Neural progenitor cell (in vitro differentiated cells): Measurements from ENCODE around the gene SEC24A. TPM values are rescaled to one million over a fixed set of nuclear protein-coding genes. Genes with fewer than 3 reads are reported as not detected.

Source experiments
- DNase-seq: peaks from one replicate; pipeline ENCODE4 v3.0.0-alpha.2; 2016; ENCODE audit warnings: low spot score
- H2AFZ ChIP-seq: fragments of 200-600 bp; sonication (generic); replicated peaks from 2 replicates; pipeline ENCODE4 v1.6.1; 2016; ENCODE audit warnings: antibody characterized with exemption
- H3F3A ChIP-seq: fragments of 200-600 bp; sonication (generic); 2 replicates; pipeline ENCODE4 v1.6.1; 2016; ENCODE audit warnings: antibody characterized with exemption, low read depth
- H3K27ac ChIP-seq: fragments of 200-600 bp; sonication (generic); 2 replicates; pipeline ENCODE4 v1.5.1; 2016; ENCODE audit warnings: mild to moderate bottlenecking
- H3K27me3 ChIP-seq: fragments of 200-600 bp; sonication (generic); 2 replicates; pipeline ENCODE4 v1.6.1; 2016; ENCODE audit warnings: mild to moderate bottlenecking, moderate library complexity
- H3K36me3 ChIP-seq: fragments of 200-600 bp; sonication (generic); 2 replicates; pipeline ENCODE4 v1.5.1; 2016
- H3K4me1 ChIP-seq: fragments of 200-600 bp; sonication (generic); 2 replicates; pipeline ENCODE4 v1.6.1; 2016; ENCODE audit warnings: mixed run types
- H3K4me2 ChIP-seq: fragments of 200-600 bp; sonication (generic); 2 replicates; pipeline ENCODE4 v1.6.1; 2016
- H3K4me3 ChIP-seq: fragments of 200-600 bp; sonication (generic); 2 replicates; pipeline ENCODE4 v1.5.1; 2016
- H3K79me2 ChIP-seq: fragments of 200-600 bp; sonication (generic); 2 replicates; pipeline ENCODE4 v1.6.1; 2016; ENCODE audit warnings: low read depth
- H3K9ac ChIP-seq: fragments of 200-600 bp; sonication (generic); 2 replicates; pipeline ENCODE4 v1.6.1; 2016
- H3K9me3 ChIP-seq: fragments of 200-600 bp; sonication (generic); 2 replicates; pipeline ENCODE4 v1.5.1; 2016; ENCODE audit warnings: low read depth
- H4K20me1 ChIP-seq: fragments of 200-600 bp; sonication (generic); 2 replicates; pipeline ENCODE4 v1.6.1; 2016; ENCODE audit warnings: low read depth
- H3K27ac Mint-ChIP-seq: 3 replicates; pipeline ENCODE4 v1.8.0; 2021; ENCODE audit warnings: mixed read lengths
- H3K27me3 Mint-ChIP-seq: 2 replicates; pipeline ENCODE4 v1.8.0; 2022; ENCODE audit warnings: low read depth, mild to moderate bottlenecking, inconsistent platforms, moderate library complexity, mixed read lengths; ENCODE audit not compliant: insufficient read depth
- H3K36me3 Mint-ChIP-seq: 3 replicates; pipeline ENCODE4 v1.8.0; 2021; ENCODE audit warnings: mixed read lengths
- H3K4me1 Mint-ChIP-seq: 3 replicates; pipeline ENCODE4 v1.8.0; 2021; ENCODE audit warnings: mixed read lengths
- H3K4me3 Mint-ChIP-seq: 3 replicates; pipeline ENCODE4 v1.8.0; 2021; ENCODE audit warnings: mild to moderate bottlenecking, moderate library complexity, mixed read lengths
- H3K9me3 Mint-ChIP-seq: 3 replicates; pipeline ENCODE4 v1.8.0; 2020; ENCODE audit warnings: mixed read lengths
- CTCF ChIP-seq: fragments of 200-600 bp; sonication (generic); IDR thresholded peaks from 2 replicates; pipeline ENCODE4 v1.5.1; 2017; ENCODE audit warnings: antibody characterized with exemption, mild to moderate bottlenecking
- EZH2 ChIP-seq: fragments of 200-600 bp; sonication (generic); IDR thresholded peaks from 2 replicates; pipeline ENCODE4 v1.6.1; 2017; ENCODE audit warnings: antibody characterized with exemption, mild to moderate bottlenecking, moderate library complexity
- EZH2phosphoT487 ChIP-seq: fragments of 200-600 bp; sonication (generic); IDR thresholded peaks from 2 replicates; pipeline ENCODE4 v1.6.1; 2017; ENCODE audit warnings: antibody characterized with exemption
- total RNA-seq: library from RNA; depleted of rRNA; stranded (reverse); fragments of >200 nt; gene quantifications from 2 replicates; pipeline ENCODE4 v1.2.3, GENCODE V29; 2015; ENCODE audit warnings: low replicate concordance

The SEC24A gene
- total RNA-seq, 1 donor from 2014 or later, result 14.3 TPM

GRCh38 chr5:134651531-134651930 lies 2.9 kb downstream of the SEC24A start:
- Histone ChIP-seq H3K27me3 (no peaks in the 10 kb centered on the region), H3K4me1 (peaks cover 9% of the 10 kb centered on the region), H3F3A (peaks cover 14% of the 10 kb centered on the region), H3K79me2 (peaks cover 78% of the 10 kb centered on the region), H3K9me3 (no peaks in the 10 kb centered on the region), H3K9ac (no peak overlapping the region), H3K27ac (no peak overlapping the region), H2AFZ (no peak overlapping the region), H3K4me3 (no peak overlapping the region), H4K20me1 (peaks cover 8% of the 10 kb centered on the region), H3K36me3 (no peaks in the 10 kb centered on the region), H3K4me2 (no peak overlapping the region)
- no peak for DNase-seq
- TF ChIP-seq CTCF (no peak), EZH2 (no peak), EZH2phosphoT487 (no peak)
- Mint-ChIP-seq H3K27me3 (peaks cover 4% of the 10 kb centered on the region), H3K9me3 (no peaks in the 10 kb centered on the region), H3K4me1 (peaks cover 18% of the 10 kb centered on the region), H3K36me3 (peaks cover 5% of the 10 kb centered on the region), H3K27ac (no peak overlapping the region), H3K4me3 (no peak overlapping the region)

GRCh38 chr5:134656690-134657089 lies 8.1 kb downstream of the SEC24A start:
- Histone ChIP-seq H3F3A (no peaks in the 10 kb centered on the region), H3K4me1 (no peaks in the 10 kb centered on the region), H4K20me1 (peaks cover 8% of the 10 kb centered on the region), H3K79me2 (peaks cover 92% of the 10 kb centered on the region), H3K9me3 (no peaks in the 10 kb centered on the region), H2AFZ (no peak overlapping the region), H3K27me3 (no peaks in the 10 kb centered on the region), H3K36me3 (no peaks in the 10 kb centered on the region), H3K27ac (no peak overlapping the region), H3K4me2 (no peak overlapping the region), H3K4me3 (no peak overlapping the region), H3K9ac (no peak overlapping the region)
- H3K4me3 Mint-ChIP-seq, result no peak overlapping the region
- H3K27me3 Mint-ChIP-seq, result peaks cover 2% of the 10 kb centered on the region
- no peak for DNase-seq
- H3K9me3 Mint-ChIP-seq, result no peaks in the 10 kb centered on the region
- H3K27ac Mint-ChIP-seq, result no peak overlapping the region
- H3K36me3 Mint-ChIP-seq, result peaks cover 11% of the 10 kb centered on the region
- H3K4me1 Mint-ChIP-seq, result no peaks in the 10 kb centered on the region
- TF ChIP-seq EZH2phosphoT487, result no peak
- TF ChIP-seq CTCF, result no peak
- no peak for TF ChIP-seq EZH2

DNA sequence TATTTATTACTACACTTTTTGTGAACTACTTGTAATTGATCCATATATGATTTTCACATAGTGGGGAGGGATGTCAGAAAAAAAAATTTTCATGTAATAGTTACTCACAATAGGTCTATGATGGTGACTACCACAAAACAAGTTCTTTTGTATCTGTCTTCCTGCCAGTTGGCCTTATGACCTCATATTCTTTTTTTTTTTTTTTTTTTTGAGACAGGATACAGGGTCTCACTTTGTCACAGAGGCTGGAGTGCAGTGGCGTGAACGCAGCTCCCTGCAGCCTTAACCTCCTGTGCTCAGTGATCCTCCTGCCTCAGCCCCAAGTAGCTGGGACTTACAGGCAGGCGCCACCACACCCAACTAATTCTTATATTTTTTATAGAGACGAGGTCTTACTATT lies 10.9 kb downstream of the SEC24A start:
- H3F3A ChIP-seq, result no peaks in the 10 kb centered on the region
- DNase-seq, result no peak

More for the DNA sequence above, 10.9 kb downstream of the SEC24A start:
- no peak overlapping the region for H3K4me3 Mint-ChIP-seq
- H3K27ac ChIP-seq, result no peak overlapping the region
- no peaks in the 10 kb centered on the region for H3K27me3 Mint-ChIP-seq
- H3K4me1 Mint-ChIP-seq, result no peaks in the 10 kb centered on the region
- H3K36me3 ChIP-seq, result peaks cover 3% of the 10 kb centered on the region
- H3K79me2 ChIP-seq, result peaks cover 65% of the 10 kb centered on the region
- peaks cover 19% of the 10 kb centered on the region for H3K36me3 Mint-ChIP-seq
- H3K9me3 ChIP-seq, result no peaks in the 10 kb centered on the region
- H3K4me1 ChIP-seq, result no peaks in the 10 kb centered on the region
- no peaks in the 10 kb centered on the region for H3K27me3 ChIP-seq
- no peak overlapping the region for H3K4me2 ChIP-seq
- H3K9ac ChIP-seq, result no peak overlapping the region
- H3K27ac Mint-ChIP-seq, result no peak overlapping the region
- TF ChIP-seq EZH2phosphoT487 (no peak), CTCF (no peak), EZH2 (no peak)
- H2AFZ ChIP-seq, result no peak overlapping the region
- no peaks in the 10 kb centered on the region for H3K9me3 Mint-ChIP-seq
- no peak overlapping the region for H3K4me3 ChIP-seq
- H4K20me1 ChIP-seq, result peaks cover 8% of the 10 kb centered on the region
